ENCODE results near the gene CEP250.
"Not testable (repeated sequence)": the region's sequence is repeated elsewhere in the genome, so short reads cannot be mapped to it uniquely, and the experiment has no call there.

CEP250 gene

GRCh38 chr20:35457539-35457938 lies 2.1 kb downstream of the CEP250 start:
- not testable (repeated sequence) for H3K4me1 ChIP-seq (ENCODE audit: control insufficient read depth, insufficient read depth, low read length); H3K9me3 ChIP-seq (ENCODE audit: control insufficient read depth, insufficient read depth, low read depth, low read length); H3K4me3 ChIP-seq (ENCODE audit: low read depth, low read length); H3K27ac ChIP-seq (ENCODE audit: extremely low read depth, low read depth, low read length)
- peaks cover 1 to 29% of the 10 kb centered on the region in 2 experiments; a peak in 2 of 3 replicates for H3K36me3 ChIP-seq (ENCODE audit: control insufficient read depth in 2 of 2, insufficient read depth in 1 of 2, low read length in 2 of 2)
- CTCF ChIA-PET, result interaction anchor here (0.7 to 3.0 kb wide), 4 partner anchors 10 to 153 kb away, joined by 3 to 8 read pairs (median 6); no protein-coding TSS in a partner anchor
- POLR2A ChIA-PET, result interaction anchor here (0.8 kb wide), 1 partner anchor 84 kb away, joined by 3 read pairs; no protein-coding TSS in a partner anchor
- peak; percentile 57; the same call in 1 of the 2 replicates for TF ChIP-seq OSR2 (tag by site-specific recombination; IDR thresholded peaks at IDR 0.05)
- TF ChIP-seq ZNF335 (tag by site-specific recombination; conservative IDR thresholded peaks at IDR 0.05), result 0 out of 2 replicates have a peak, but pooled peaks have one; percentile 31
- TF ChIP-seq ZBTB17 (tag by site-specific recombination; IDR thresholded peaks at IDR 0.05), result peak; percentile 51
- TF ChIP-seq ZNF600 (tag by site-specific recombination; IDR thresholded peaks at IDR 0.05), result peak; percentile 95
- TF ChIP-seq ZNF664 (tag by site-specific recombination; IDR thresholded peaks at IDR 0.05), result 0 out of 2 replicates have a peak, but pooled peaks have one; percentile 8

GRCh38 chr20:35458388-35458787 lies 3.0 kb downstream of the CEP250 start:
- Histone ChIP-seq H3K4me1 (ENCODE audit: control insufficient read depth, insufficient read depth, low read length) (no peaks in the 10 kb centered on the region), H3K4me3 (ENCODE audit: low read depth, low read length) (no peak overlapping the region), H3K9me3 (ENCODE audit: control insufficient read depth, insufficient read depth, low read depth, low read length) (no peaks in the 10 kb centered on the region), H3K36me3 (ENCODE audit: control insufficient read depth in 2 of 2, insufficient read depth in 1 of 2, low read length in 2 of 2) (peaks cover 10 to 36% of the 10 kb centered on the region in 2 experiments; a peak in 2 of 3 replicates), H3K27ac (ENCODE audit: extremely low read depth, low read depth, low read length) (no peak overlapping the region)
- TF ChIP-seq, protein P1, sequence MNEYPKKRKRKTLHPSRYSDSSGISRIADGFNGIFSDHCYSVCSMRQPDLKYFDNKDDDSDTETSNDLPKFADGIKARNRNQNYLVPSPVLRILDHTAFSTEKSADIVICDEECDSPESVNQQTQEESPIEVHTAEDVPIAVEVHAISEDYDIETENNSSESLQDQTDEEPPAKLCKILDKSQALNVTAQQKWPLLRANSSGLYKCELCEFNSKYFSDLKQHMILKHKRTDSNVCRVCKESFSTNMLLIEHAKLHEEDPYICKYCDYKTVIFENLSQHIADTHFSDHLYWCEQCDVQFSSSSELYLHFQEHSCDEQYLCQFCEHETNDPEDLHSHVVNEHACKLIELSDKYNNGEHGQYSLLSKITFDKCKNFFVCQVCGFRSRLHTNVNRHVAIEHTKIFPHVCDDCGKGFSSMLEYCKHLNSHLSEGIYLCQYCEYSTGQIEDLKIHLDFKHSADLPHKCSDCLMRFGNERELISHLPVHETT (tag by site-specific recombination; IDR thresholded peaks at IDR 0.05), result no peak
- no peak for TF ChIP-seq BCL11A (tag by site-specific recombination; IDR thresholded peaks at IDR 0.05; ENCODE audit: low read depth)
- TF ChIP-seq SETDB1 (IDR thresholded peaks at IDR 0.05; ENCODE audit: insufficient read length, low read length), result no peak
- TF ChIP-seq ZNF146 (tag by site-specific recombination; IDR thresholded peaks at IDR 0.05), result no peak
- TF ChIP-seq, protein P2, sequence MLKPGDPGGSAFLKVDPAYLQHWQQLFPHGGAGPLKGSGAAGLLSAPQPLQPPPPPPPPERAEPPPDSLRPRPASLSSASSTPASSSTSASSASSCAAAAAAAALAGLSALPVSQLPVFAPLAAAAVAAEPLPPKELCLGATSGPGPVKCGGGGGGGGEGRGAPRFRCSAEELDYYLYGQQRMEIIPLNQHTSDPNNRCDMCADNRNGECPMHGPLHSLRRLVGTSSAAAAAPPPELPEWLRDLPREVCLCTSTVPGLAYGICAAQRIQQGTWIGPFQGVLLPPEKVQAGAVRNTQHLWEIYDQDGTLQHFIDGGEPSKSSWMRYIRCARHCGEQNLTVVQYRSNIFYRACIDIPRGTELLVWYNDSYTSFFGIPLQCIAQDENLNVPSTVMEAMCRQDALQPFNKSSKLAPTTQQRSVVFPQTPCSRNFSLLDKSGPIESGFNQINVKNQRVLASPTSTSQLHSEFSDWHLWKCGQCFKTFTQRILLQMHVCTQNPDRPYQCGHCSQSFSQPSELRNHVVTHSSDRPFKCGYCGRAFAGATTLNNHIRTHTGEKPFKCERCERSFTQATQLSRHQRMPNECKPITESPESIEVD (tag by site-specific recombination; IDR thresholded peaks at IDR 0.05), result peak; percentile 65
- TF ChIP-seq ZNF311 (tag by site-specific recombination; IDR thresholded peaks at IDR 0.05; ENCODE audit: borderline replicate concordance), result no peak
- no peak for TF ChIP-seq ZNF654 (tag by site-specific recombination; IDR thresholded peaks at IDR 0.05; ENCODE audit: low read depth)
- no peak for TF ChIP-seq ZNF140 (tag by site-specific recombination; IDR thresholded peaks at IDR 0.05)
- TF ChIP-seq ZNF677 (tag by site-specific recombination; IDR thresholded peaks at IDR 0.05), result no peak
- TF ChIP-seq PRDM1 (tag by site-specific recombination; IDR thresholded peaks at IDR 0.05), result 0 out of 2 replicates have a peak, but pooled peaks have one; percentile 39
- TF ChIP-seq ZNF501 (tag by site-specific recombination; IDR thresholded peaks at IDR 0.05), result no peak
- peak; percentile 71 for TF ChIP-seq FEZF1 (tag by site-specific recombination; IDR thresholded peaks at IDR 0.05)
- TF ChIP-seq ZNF416 (tag by site-specific recombination; IDR thresholded peaks at IDR 0.05), result no peak
- TF ChIP-seq, protein P3, sequence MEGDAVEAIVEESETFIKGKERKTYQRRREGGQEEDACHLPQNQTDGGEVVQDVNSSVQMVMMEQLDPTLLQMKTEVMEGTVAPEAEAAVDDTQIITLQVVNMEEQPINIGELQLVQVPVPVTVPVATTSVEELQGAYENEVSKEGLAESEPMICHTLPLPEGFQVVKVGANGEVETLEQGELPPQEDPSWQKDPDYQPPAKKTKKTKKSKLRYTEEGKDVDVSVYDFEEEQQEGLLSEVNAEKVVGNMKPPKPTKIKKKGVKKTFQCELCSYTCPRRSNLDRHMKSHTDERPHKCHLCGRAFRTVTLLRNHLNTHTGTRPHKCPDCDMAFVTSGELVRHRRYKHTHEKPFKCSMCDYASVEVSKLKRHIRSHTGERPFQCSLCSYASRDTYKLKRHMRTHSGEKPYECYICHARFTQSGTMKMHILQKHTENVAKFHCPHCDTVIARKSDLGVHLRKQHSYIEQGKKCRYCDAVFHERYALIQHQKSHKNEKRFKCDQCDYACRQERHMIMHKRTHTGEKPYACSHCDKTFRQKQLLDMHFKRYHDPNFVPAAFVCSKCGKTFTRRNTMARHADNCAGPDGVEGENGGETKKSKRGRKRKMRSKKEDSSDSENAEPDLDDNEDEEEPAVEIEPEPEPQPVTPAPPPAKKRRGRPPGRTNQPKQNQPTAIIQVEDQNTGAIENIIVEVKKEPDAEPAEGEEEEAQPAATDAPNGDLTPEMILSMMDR (tag by site-specific recombination; IDR thresholded peaks at IDR 0.05), result no peak
- TF ChIP-seq OSR2 (tag by site-specific recombination; IDR thresholded peaks at IDR 0.05), result peak; percentile 14; the same call in 1 of the 2 replicates
- TF ChIP-seq ZNF341 (tag by site-specific recombination; IDR thresholded peaks at IDR 0.05; ENCODE audit: low read depth), result no peak
- ChIA-PET POLR2A (no interaction called here), CTCF (interaction anchor here (0.7 to 3.0 kb wide), 5 partner anchors 11 to 154 kb away, joined by 3 to 8 read pairs (median 4); no protein-coding TSS in a partner anchor)

All from HEK293 (cell line).